SU-DHL-6 (cell line): ENCODE results near the gene PIF1.

Experiments
- EZH2phosphoT487 ChIP-seq: fragments of 200-600 bp; sonication (generic), shearing (Covaris generic); conservative IDR thresholded peaks from 2 replicates; pipeline ENCODE4 v1.6.1; 2018; ENCODE audit warnings: mild to moderate bottlenecking, antibody characterized with exemption, low read length, moderate library complexity, mixed read lengths
- TF ChIP-seq, protein P1 (sequence below): fragments of 200-600 bp; sonication (generic); IDR thresholded peaks from one replicate; pipeline ENCODE4 v1.5.1; 2017; ENCODE audit warnings: antibody characterized with exemption, mild to moderate bottlenecking, low read length, moderate library complexity; ENCODE audit not compliant: insufficient read depth, poor library complexity, severe bottlenecking

- TF ChIP-seq, protein P1, sequence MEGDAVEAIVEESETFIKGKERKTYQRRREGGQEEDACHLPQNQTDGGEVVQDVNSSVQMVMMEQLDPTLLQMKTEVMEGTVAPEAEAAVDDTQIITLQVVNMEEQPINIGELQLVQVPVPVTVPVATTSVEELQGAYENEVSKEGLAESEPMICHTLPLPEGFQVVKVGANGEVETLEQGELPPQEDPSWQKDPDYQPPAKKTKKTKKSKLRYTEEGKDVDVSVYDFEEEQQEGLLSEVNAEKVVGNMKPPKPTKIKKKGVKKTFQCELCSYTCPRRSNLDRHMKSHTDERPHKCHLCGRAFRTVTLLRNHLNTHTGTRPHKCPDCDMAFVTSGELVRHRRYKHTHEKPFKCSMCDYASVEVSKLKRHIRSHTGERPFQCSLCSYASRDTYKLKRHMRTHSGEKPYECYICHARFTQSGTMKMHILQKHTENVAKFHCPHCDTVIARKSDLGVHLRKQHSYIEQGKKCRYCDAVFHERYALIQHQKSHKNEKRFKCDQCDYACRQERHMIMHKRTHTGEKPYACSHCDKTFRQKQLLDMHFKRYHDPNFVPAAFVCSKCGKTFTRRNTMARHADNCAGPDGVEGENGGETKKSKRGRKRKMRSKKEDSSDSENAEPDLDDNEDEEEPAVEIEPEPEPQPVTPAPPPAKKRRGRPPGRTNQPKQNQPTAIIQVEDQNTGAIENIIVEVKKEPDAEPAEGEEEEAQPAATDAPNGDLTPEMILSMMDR = no peak
- TF ChIP-seq EZH2phosphoT487 = no peak
Measured at GRCh38 chr15:64807751-64808222, 17.7 kb downstream of the PIF1 start.
